Measurements from ENCODE around the gene C1orf21.

The C1orf21 gene

GRCh38 chr1:184387476-184388318 is 868 bp downstream of the C1orf21 start:
- DNase-seq = no peak

GRCh38 chr1:184388319-184388889 is 1.6 kb downstream of the C1orf21 start:
- DNase-seq = no peak

- DNase-seq = no peak
Measured at GRCh38 chr1:184388971-184389370, 2.1 kb downstream of the C1orf21 start.

GRCh38 chr1:184389446-184389845 is 2.6 kb downstream of the C1orf21 start:
- DNase-seq = no peak

GRCh38 chr1:184390889-184391288 is 4.1 kb downstream of the C1orf21 start:
- no peak for DNase-seq

GRCh38 chr1:184392067-184392466 is 5.2 kb downstream of the C1orf21 start:
- DNase-seq = no peak

- DNase-seq = no peak
Measured at GRCh38 chr1:184392779-184393522, 6.1 kb downstream of the C1orf21 start.

- DNase-seq = no peak
Measured at GRCh38 chr1:184393962-184394361, 7.1 kb downstream of the C1orf21 start.

- DNase-seq = no peak
Measured at GRCh38 chr1:184395370-184395769, 8.5 kb downstream of the C1orf21 start.

GRCh38 chr1:184395937-184396480 is 9.2 kb downstream of the C1orf21 start:
- no peak for DNase-seq

- DNase-seq = no peak
Measured at GRCh38 chr1:184399192-184399847, 12.5 kb downstream of the C1orf21 start.

GRCh38 chr1:184403961-184404726 is 17.3 kb downstream of the C1orf21 start:
- DNase-seq = no peak

GRCh38 chr1:184404727-184405027 is 17.8 kb downstream of the C1orf21 start:
- DNase-seq = no peak

- no peak for DNase-seq
Measured at GRCh38 chr1:184405094-184405800, 18.4 kb downstream of the C1orf21 start.

- no peak for DNase-seq
Measured at GRCh38 chr1:184405801-184406142, 18.9 kb downstream of the C1orf21 start.

- no peak for DNase-seq
Measured at GRCh38 chr1:184406479-184406878, 19.6 kb downstream of the C1orf21 start.

- DNase-seq = no peak
Measured at GRCh38 chr1:184407816-184408510, 21.1 kb downstream of the C1orf21 start.

- DNase-seq = no peak
Measured at GRCh38 chr1:184408580-184408979, 21.8 kb downstream of the C1orf21 start.

- DNase-seq = no peak
Measured at GRCh38 chr1:184409011-184409410, 22.2 kb downstream of the C1orf21 start.

- DNase-seq = no peak
Measured at GRCh38 chr1:184412472-184412871, 25.6 kb downstream of the C1orf21 start.

- DNase-seq = no peak
Measured at GRCh38 chr1:184416481-184416880, 29.7 kb downstream of the C1orf21 start.

Data from NCI-H1436 (cell line).